Measurements from ENCODE around the gene FRMD4A.

FRMD4A gene

GRCh38 chr10:14017467-14017866 lies 313.3 kb downstream of the FRMD4A start:
- in situ Hi-C loops (cut with HindIII; ENCODE audit: low pct_ligation_motif_present, low sequenced_read_pairs): no loop called here
- TF ChIP-seq, protein P1, sequence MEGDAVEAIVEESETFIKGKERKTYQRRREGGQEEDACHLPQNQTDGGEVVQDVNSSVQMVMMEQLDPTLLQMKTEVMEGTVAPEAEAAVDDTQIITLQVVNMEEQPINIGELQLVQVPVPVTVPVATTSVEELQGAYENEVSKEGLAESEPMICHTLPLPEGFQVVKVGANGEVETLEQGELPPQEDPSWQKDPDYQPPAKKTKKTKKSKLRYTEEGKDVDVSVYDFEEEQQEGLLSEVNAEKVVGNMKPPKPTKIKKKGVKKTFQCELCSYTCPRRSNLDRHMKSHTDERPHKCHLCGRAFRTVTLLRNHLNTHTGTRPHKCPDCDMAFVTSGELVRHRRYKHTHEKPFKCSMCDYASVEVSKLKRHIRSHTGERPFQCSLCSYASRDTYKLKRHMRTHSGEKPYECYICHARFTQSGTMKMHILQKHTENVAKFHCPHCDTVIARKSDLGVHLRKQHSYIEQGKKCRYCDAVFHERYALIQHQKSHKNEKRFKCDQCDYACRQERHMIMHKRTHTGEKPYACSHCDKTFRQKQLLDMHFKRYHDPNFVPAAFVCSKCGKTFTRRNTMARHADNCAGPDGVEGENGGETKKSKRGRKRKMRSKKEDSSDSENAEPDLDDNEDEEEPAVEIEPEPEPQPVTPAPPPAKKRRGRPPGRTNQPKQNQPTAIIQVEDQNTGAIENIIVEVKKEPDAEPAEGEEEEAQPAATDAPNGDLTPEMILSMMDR (IDR thresholded peaks at IDR 0.05; ENCODE audit: low read depth, low read length, missing control alignments): no peak
- Histone ChIP-seq H3K27ac (no peak overlapping the region), H3K27me3 (replicated peaks) (no peaks in the 10 kb centered on the region), H3K4me3 (ENCODE audit: low read depth, low read length) (no peak overlapping the region), H3K36me3 (replicated peaks) (no peaks in the 10 kb centered on the region)
- no peak for DNase-seq

DNA sequence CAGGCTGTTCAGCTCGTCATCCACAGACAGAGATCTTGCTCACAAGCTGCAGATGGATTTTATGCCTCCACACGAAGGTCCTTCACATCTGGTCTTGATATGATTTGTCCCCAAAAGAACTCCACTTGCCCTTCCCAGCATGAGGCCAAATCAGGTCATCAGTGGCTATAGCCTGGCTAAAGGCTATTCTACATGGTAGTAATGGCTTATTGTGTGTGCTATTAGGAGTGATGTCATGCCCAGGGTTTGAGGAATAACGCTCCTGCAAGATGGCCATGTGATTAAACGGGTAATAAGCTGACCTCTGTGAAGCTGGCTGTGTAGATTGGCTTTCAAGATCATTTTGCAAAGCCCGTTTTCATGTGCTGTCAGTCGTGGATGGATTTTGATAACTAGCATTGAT lies 313.8 kb downstream of the FRMD4A start:
- no peak overlapping the region for H3K27ac ChIP-seq
- in situ Hi-C loops (cut with HindIII; ENCODE audit: low pct_ligation_motif_present, low sequenced_read_pairs): no loop called here
- no peaks in the 10 kb centered on the region for H3K36me3 ChIP-seq (replicated peaks)
- TF ChIP-seq, protein P1 (IDR thresholded peaks at IDR 0.05; ENCODE audit: low read depth, low read length, missing control alignments): no peak
- H3K27me3 ChIP-seq (replicated peaks): no peaks in the 10 kb centered on the region
- DNase-seq: no peak
- H3K4me3 ChIP-seq (ENCODE audit: low read depth, low read length): no peak overlapping the region

- Histone ChIP-seq H3K27ac (no peak overlapping the region), H3K27me3 (replicated peaks) (no peaks in the 10 kb centered on the region), H3K36me3 (replicated peaks) (no peaks in the 10 kb centered on the region), H3K4me3 (ENCODE audit: low read depth, low read length) (no peak overlapping the region)
- in situ Hi-C loops (cut with HindIII; ENCODE audit: low pct_ligation_motif_present, low sequenced_read_pairs): no loop called here
- TF ChIP-seq, protein P1 (IDR thresholded peaks at IDR 0.05; ENCODE audit: low read depth, low read length, missing control alignments): no peak
- peak; percentile 36 for DNase-seq
Measured at GRCh38 chr10:14016011-14016536, 314.6 kb downstream of the FRMD4A start.

GRCh38 chr10:14014423-14014822 lies 316.3 kb downstream of the FRMD4A start:
- Histone ChIP-seq H3K4me3 (ENCODE audit: low read depth, low read length) (no peak overlapping the region), H3K27me3 (replicated peaks) (no peaks in the 10 kb centered on the region), H3K27ac (no peak overlapping the region), H3K36me3 (replicated peaks) (no peaks in the 10 kb centered on the region)
- in situ Hi-C loops (cut with HindIII; ENCODE audit: low pct_ligation_motif_present, low sequenced_read_pairs): no loop called here
- TF ChIP-seq, protein P1 (IDR thresholded peaks at IDR 0.05; ENCODE audit: low read depth, low read length, missing control alignments): no peak
- no peak for DNase-seq

DNA sequence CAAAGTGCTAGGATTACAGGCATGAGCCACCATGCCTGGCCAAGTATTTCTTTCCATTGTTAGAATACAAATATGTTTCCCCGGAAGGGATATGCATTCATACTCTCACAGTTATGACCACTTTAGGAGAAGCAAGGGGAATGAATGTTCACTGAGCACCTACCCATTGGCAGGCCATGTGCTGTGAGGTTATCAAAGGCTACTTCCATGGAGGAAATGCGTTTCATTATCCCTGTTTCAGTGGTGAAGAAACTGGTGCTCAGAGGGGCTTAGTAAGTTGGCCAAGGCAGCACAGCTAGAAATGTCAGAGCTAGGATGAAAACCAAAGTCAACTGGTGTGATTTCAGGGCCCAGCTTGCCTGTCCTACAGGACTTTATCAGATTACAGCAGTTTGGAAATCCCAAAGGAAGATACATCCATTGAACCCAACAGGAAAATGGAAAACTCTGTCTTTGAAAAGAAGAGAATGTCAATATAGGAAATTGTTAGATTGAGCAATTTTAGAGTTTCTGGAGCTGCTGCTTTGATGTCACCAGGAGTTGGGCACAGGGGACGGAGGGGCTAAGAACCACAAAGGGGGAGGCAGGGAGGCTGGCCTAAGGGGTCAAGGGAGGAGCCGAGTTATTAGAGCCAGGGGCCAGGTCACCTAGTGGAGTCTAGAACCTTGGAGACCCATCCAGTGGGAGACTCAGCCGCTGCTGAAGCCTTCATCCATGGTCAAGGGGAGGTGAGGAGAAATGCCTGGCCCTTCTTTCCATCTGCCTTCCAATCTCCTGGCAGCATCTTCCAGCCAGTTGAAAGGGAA lies 319.8 kb downstream of the FRMD4A start:
- Histone ChIP-seq H3K27me3 (replicated peaks) (no peaks in the 10 kb centered on the region), H3K36me3 (replicated peaks) (no peaks in the 10 kb centered on the region), H3K27ac (peak overlapping the region; percentile 99), H3K4me3 (ENCODE audit: low read depth, low read length) (no peak overlapping the region)
- in situ Hi-C loops (cut with HindIII; ENCODE audit: low pct_ligation_motif_present, low sequenced_read_pairs): no loop called here
- DNase-seq: no peak
- TF ChIP-seq, protein P1 (IDR thresholded peaks at IDR 0.05; ENCODE audit: low read depth, low read length, missing control alignments): no peak

All from brain microvascular endothelial cell (primary cell).